GM23248 (cell line): ENCODE measurements around the gene GLOD5. TPM values are rescaled to one million over a fixed set of nuclear protein-coding genes. Genes with fewer than 3 reads are reported as not detected.

Experiments
- DNase-seq: peaks from one replicate; pipeline ENCODE4 v3.0.0-alpha.2; 2015
- H2AFZ ChIP-seq: fragments of 200-600 bp; sonication (generic); 2 replicates; pipeline ENCODE4 v1.6.1; 2016; ENCODE audit warnings: antibody characterized with exemption
- H3F3A ChIP-seq: fragments of 200-600 bp; sonication (generic); 2 replicates; pipeline ENCODE4 v1.6.1; 2016; ENCODE audit warnings: mild to moderate bottlenecking, antibody characterized with exemption, mixed run types; ENCODE audit not compliant: insufficient read depth
- H3K27ac ChIP-seq: fragments of 200-600 bp; sonication (generic); 2 replicates; pipeline ENCODE4 v1.5.1; 2016; ENCODE audit warnings: mild to moderate bottlenecking
- H3K27me3 ChIP-seq: fragments of 200-600 bp; sonication (generic); replicated peaks from 2 replicates; pipeline ENCODE4 v1.6.1; 2016; ENCODE audit warnings: mild to moderate bottlenecking; ENCODE audit not compliant: insufficient read depth
- H3K36me3 ChIP-seq: fragments of 200-600 bp; sonication (generic); 2 replicates; pipeline ENCODE4 v1.6.1; 2016; ENCODE audit warnings: low read depth, mild to moderate bottlenecking
- H3K4me1 ChIP-seq: fragments of 200-600 bp; sonication (generic); 2 replicates; pipeline ENCODE4 v1.6.1; 2016; ENCODE audit warnings: mild to moderate bottlenecking; ENCODE audit not compliant: insufficient read depth
- H3K4me2 ChIP-seq: fragments of 200-600 bp; sonication (generic); one replicate; pipeline ENCODE4 v1.6.1; 2016; ENCODE audit warnings: mild to moderate bottlenecking; ENCODE audit not compliant: unreplicated experiment
- H3K4me3 ChIP-seq: fragments of 200-600 bp; sonication (generic); 2 replicates; pipeline ENCODE4 v1.5.1; 2016; ENCODE audit warnings: mild to moderate bottlenecking
- H3K79me2 ChIP-seq: fragments of 200-600 bp; sonication (generic); 2 replicates; pipeline ENCODE4 v1.6.1; 2016; ENCODE audit warnings: mild to moderate bottlenecking; ENCODE audit not compliant: insufficient read depth
- H3K9ac ChIP-seq: fragments of 200-600 bp; sonication (generic); 2 replicates; pipeline ENCODE4 v1.6.1; 2016; ENCODE audit warnings: mild to moderate bottlenecking
- H3K9me2 ChIP-seq: fragments of 200-600 bp; sonication (generic); 2 replicates; pipeline ENCODE4 v1.6.1; 2016; ENCODE audit warnings: mixed run types, mild to moderate bottlenecking, moderate library complexity; ENCODE audit not compliant: insufficient read depth
- H3K9me3 ChIP-seq: fragments of 200-600 bp; sonication (generic); one replicate; pipeline ENCODE4 v1.6.1; 2017; ENCODE audit warnings: low read depth
- H4K20me1 ChIP-seq: fragments of 200-600 bp; sonication (generic); 2 replicates; pipeline ENCODE4 v1.6.0; 2016; ENCODE audit not compliant: insufficient read depth
- EZH2 ChIP-seq: fragments of 200-600 bp; sonication (generic); IDR thresholded peaks from 2 replicates; pipeline ENCODE4 v1.6.1; 2018; ENCODE audit warnings: antibody characterized with exemption, mild to moderate bottlenecking; ENCODE audit not compliant: insufficient read depth, poor library complexity, severe bottlenecking
- EZH2phosphoT487 ChIP-seq: fragments of 200-600 bp; sonication (generic); IDR thresholded peaks from 2 replicates; pipeline ENCODE4 v1.6.1; 2018; ENCODE audit warnings: antibody characterized with exemption, moderate library complexity, mild to moderate bottlenecking, low read depth; ENCODE audit not compliant: insufficient read depth
- WGBS, 2 experiments: methylation state at CpG; one replicate each; pipeline ENCODE4 v1.1.6; 2015 to 2017; ENCODE audit warnings: low lambda C conversion rate in 2 of 2, low coverage in 1 of 2; ENCODE audit errors: missing lambda C conversion rate in 2 of 2; 5-methylcytosine and 5-hydroxymethylcytosine counted together
- in situ Hi-C: fragments of 300-500 bp; cut with MboI; formaldehyde crosslinking; loops from 2 replicates; pipeline ENCODE4 v1.15.0; 2020
- polyA plus RNA-seq: library from polyadenylated mRNA; unstranded; fragments of >200 nt; fragmentation: Nextera tagmentation; extraction: Ambion mirVana; gene quantifications from 2 replicates; pipeline ENCODE4 v1.2.1, GENCODE V29; 2016
- total RNA-seq: library from RNA; depleted of rRNA; stranded (reverse); fragments of >200 nt; shearing (Covaris generic); gene quantifications from 2 replicates; pipeline ENCODE4 v1.2.3, GENCODE V29; 2014

GLOD5 gene
- total and polyA plus RNA-seq, 2 experiments from 2014 or later = not detected

- Histone ChIP-seq H3K27me3 (no peaks in the 10 kb centered on the region), H3K4me1 (no peaks in the 10 kb centered on the region), H4K20me1 (no peaks in the 10 kb centered on the region), H3K4me3 (no peak overlapping the region), H3F3A (no peaks in the 10 kb centered on the region), H2AFZ (no peak overlapping the region), H3K9me3 (no peaks in the 10 kb centered on the region), H3K79me2 (no peaks in the 10 kb centered on the region), H3K27ac (no peak overlapping the region), H3K9me2 (no peaks in the 10 kb centered on the region), H3K9ac (no peak overlapping the region), H3K4me2 (no peak overlapping the region), H3K36me3 (no peaks in the 10 kb centered on the region)
- TF ChIP-seq EZH2phosphoT487 = no peak
- no peak for TF ChIP-seq EZH2
- 49 to 50% methylated on average over 13 of the region's 13 CpGs for WGBS, 2 experiments
- no peak for DNase-seq
- in situ Hi-C loops = no loop called here
These were observed 15.4 kb downstream of the GLOD5 start for GRCh38 chrX:48776818-48777439.

DNA sequence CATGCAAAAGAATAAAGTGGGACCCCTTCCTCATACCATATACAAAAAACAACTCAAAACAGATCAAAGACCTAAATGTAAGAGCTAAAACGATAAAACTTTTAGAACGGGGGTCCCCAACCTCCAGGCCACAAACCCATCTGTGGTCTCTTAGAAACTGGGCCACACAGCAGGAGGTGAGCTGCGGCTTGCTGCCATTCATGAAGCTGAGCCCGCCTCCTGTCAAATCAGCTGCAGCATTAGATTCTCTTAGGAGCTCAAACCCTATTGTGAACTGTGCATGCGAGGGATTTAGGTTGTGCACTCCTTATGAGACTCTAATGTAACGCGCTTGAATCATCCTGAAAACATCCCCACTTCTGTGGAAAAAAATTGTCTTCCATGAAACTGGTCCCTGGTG is 17.9 kb downstream of the GLOD5 start:
- TF ChIP-seq EZH2phosphoT487 (no peak), EZH2 (no peak)
- Histone ChIP-seq H3K27me3 (no peaks in the 10 kb centered on the region), H3K79me2 (no peaks in the 10 kb centered on the region), H2AFZ (no peak overlapping the region), H3K9me3 (no peaks in the 10 kb centered on the region), H3K4me1 (no peaks in the 10 kb centered on the region), H3K4me3 (no peak overlapping the region), H3K27ac (no peak overlapping the region), H3K9me2 (no peaks in the 10 kb centered on the region), H3K4me2 (no peak overlapping the region), H4K20me1 (no peaks in the 10 kb centered on the region), H3K36me3 (no peaks in the 10 kb centered on the region), H3K9ac (no peak overlapping the region), H3F3A (no peaks in the 10 kb centered on the region)
- 57 to 68% methylated on average over 7 of the region's 7 CpGs for WGBS, 2 experiments
- in situ Hi-C loops = no loop called here
- DNase-seq = no peak

DNA sequence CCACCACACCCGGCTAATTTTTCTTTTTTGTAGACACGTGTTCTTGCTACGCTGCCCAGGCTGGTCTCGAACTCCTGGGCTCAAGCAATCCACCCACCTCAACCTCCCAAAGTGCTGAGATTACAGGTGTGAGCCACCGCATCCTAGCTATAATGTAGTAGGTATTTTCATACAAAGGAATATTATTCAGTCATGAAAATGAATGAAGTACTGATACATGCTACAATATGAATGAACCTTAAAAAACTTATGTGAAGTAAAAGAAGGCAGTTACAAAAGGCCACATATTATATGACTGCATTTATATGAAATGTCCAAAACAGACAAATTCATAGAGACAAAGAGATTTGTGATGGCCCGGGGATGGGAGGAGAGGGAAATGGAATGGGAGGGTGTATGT is 20.2 kb downstream of the GLOD5 start:
- Histone ChIP-seq H3K4me3 (no peak overlapping the region), H3K4me1 (no peaks in the 10 kb centered on the region), H3K9me3 (no peaks in the 10 kb centered on the region), H3K79me2 (no peaks in the 10 kb centered on the region), H3K36me3 (no peaks in the 10 kb centered on the region), H3K9me2 (no peaks in the 10 kb centered on the region), H3F3A (no peaks in the 10 kb centered on the region), H4K20me1 (no peaks in the 10 kb centered on the region), H2AFZ (no peak overlapping the region), H3K9ac (no peak overlapping the region), H3K27ac (no peak overlapping the region), H3K4me2 (no peak overlapping the region), H3K27me3 (no peaks in the 10 kb centered on the region)
- in situ Hi-C loops = no loop called here
- TF ChIP-seq EZH2phosphoT487 (no peak), EZH2 (no peak)
- 32 to 51% methylated on average over 5 to 6 of the region's 6 CpGs for WGBS, 2 experiments
- no peak for DNase-seq

DNA sequence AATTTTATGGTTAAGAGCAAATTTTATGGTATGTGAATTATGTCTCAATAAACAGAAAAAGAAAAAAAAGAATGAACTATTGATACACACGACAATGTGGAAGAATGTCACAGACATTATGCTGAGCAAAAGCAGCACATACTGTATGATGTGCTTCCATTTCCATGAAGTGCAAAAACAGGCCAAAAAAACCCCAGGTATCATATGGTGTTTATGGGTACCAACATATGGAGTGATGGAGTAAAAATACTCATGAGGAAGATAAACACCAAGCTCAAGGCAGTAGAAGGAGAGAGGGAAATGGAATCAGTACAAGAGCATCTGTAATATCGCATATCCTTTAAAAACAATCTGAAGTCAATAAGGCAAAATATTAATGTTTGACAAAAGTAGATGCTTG is 20.7 kb downstream of the GLOD5 start:
- H2AFZ ChIP-seq = no peak overlapping the region
- no peaks in the 10 kb centered on the region for H3K4me1 ChIP-seq
- H3K27ac ChIP-seq = no peak overlapping the region
- in situ Hi-C loops = no loop called here
- no peaks in the 10 kb centered on the region for H3K9me3 ChIP-seq
- no peak overlapping the region for H3K9ac ChIP-seq
- TF ChIP-seq EZH2 = no peak
- no peak for TF ChIP-seq EZH2phosphoT487
- DNase-seq = no peak
- H3F3A ChIP-seq = no peaks in the 10 kb centered on the region
- H3K36me3 ChIP-seq = no peaks in the 10 kb centered on the region
- no peaks in the 10 kb centered on the region for H3K79me2 ChIP-seq
- H3K4me2 ChIP-seq = no peak overlapping the region
- H4K20me1 ChIP-seq = no peaks in the 10 kb centered on the region
- H3K9me2 ChIP-seq = no peaks in the 10 kb centered on the region
- no peak overlapping the region for H3K4me3 ChIP-seq
- 42 to 50% methylated on average over 2 of the region's 2 CpGs for WGBS, 2 experiments
- no peaks in the 10 kb centered on the region for H3K27me3 ChIP-seq

- Histone ChIP-seq H3K4me2 (no peak overlapping the region), H3F3A (no peaks in the 10 kb centered on the region), H4K20me1 (no peaks in the 10 kb centered on the region), H3K9ac (no peak overlapping the region), H3K27ac (no peak overlapping the region), H3K4me1 (no peaks in the 10 kb centered on the region), H3K9me3 (no peaks in the 10 kb centered on the region), H3K27me3 (no peaks in the 10 kb centered on the region), H3K9me2 (no peaks in the 10 kb centered on the region), H3K36me3 (no peaks in the 10 kb centered on the region), H2AFZ (no peak overlapping the region), H3K79me2 (no peaks in the 10 kb centered on the region), H3K4me3 (no peak overlapping the region)
- no peak for DNase-seq
- TF ChIP-seq EZH2 = no peak
- WGBS, 2 experiments = 62 to 66% methylated on average over 2 to 12 of the region's 13 CpGs
- in situ Hi-C loops = no loop called here
These were observed 21.2 kb downstream of the GLOD5 start for GRCh38 chrX:48782795-48783194.
